Uterus (tissue), 4 donors: ENCODE results near the gene UVSSA. TPM values are rescaled to one million over a fixed set of nuclear protein-coding genes. Genes with fewer than 3 reads are reported as not detected.
"Not testable (repeated sequence)": the region's sequence is repeated elsewhere in the genome, so short reads cannot be mapped to it uniquely, and the experiment has no call there.

Source experiments
- DNase-seq, 2 donors: peaks; one replicate each; pipeline ENCODE4 v3.0.0-alpha.2; 2019 to 2020
- H3K27ac ChIP-seq, 2 donors: fragments of 200-600 bp; sonication (generic); 1 replicate in 1 of 2; 2 replicates in 1 of 2; pipeline ENCODE4 v1.5.1; 2016 to 2018
- H3K27me3 ChIP-seq, 2 donors: fragments of 200-600 bp; sonication (generic); one replicate each; pipeline ENCODE4 v1.5.1; 2018 to 2019; ENCODE audit warnings: control low read depth in 1 of 2
- H3K36me3 ChIP-seq, 2 donors: fragments of 200-600 bp; sonication (generic); one replicate each; pipeline ENCODE4 v1.5.1; 2019; ENCODE audit warnings: control low read depth in 1 of 2
- H3K4me1 ChIP-seq, 2 donors: fragments of 200-600 bp; sonication (generic); one replicate each; pipeline ENCODE4 v1.5.1; 2018 to 2019; ENCODE audit warnings: control low read depth in 1 of 2
- H3K4me3 ChIP-seq, 2 donors: fragments of 200-600 bp; sonication (generic); 1 replicate in 1 of 2; 2 replicates in 1 of 2; pipeline ENCODE4 v1.5.1; 2018 to 2019; ENCODE audit warnings: mild to moderate bottlenecking in 1 of 2
- H3K9me3 ChIP-seq, 2 donors: fragments of 200-600 bp; sonication (generic); one replicate each; pipeline ENCODE4 v1.5.1; 2019; ENCODE audit warnings: control low read depth in 1 of 2
- POLR2A ChIP-seq, 2 donors: fragments of 450-650 bp; IDR thresholded peaks; one replicate each; pipeline ENCODE4 v1.6.1; 2016; ENCODE audit warnings: antibody characterized with exemption in 2 of 2, mild to moderate bottlenecking in 1 of 2, moderate library complexity in 1 of 2
- intact Hi-C: fragments of 100-400 bp; cut with DNase I; formaldehyde crosslinking; loops from one replicate; pipeline ENCODE4 v1.15.1; 2023; ENCODE audit warnings: low total_unique reads
- total RNA-seq, 4 donors: library from RNA; depleted of rRNA in 3 of 4; stranded (reverse); fragments of >200 nt in 3 of 4; gene quantifications; one replicate each; pipeline versions ENCODE4 v1.1.0 to v1.2.4, GENCODE V29; 2014 to 2023
- TF ChIP-seq, protein P1 (sequence below), 4 experiments: fragments of 200-600 bp in 2 of 4; fragments of 450-650 bp in 2 of 4; sonication (generic) in 2 of 4; IDR thresholded peaks; one replicate each; pipeline ENCODE4 v1.5.1; 2016 to 2019; ENCODE audit warnings: antibody characterized with exemption in 4 of 4, mild to moderate bottlenecking in 2 of 4, moderate library complexity in 1 of 4
- donor health status: DM: yes; HTN: yes; CAD: no.

The UVSSA gene
- total RNA-seq, 4 donors from 2014 or later, result 13.1 to 37.2 (median 19.3) TPM

GRCh38 chr4:1417522-1418390 lies 70.7 kb downstream of the UVSSA start:
- Histone ChIP-seq H3K27ac (no peak overlapping the region), H3K9me3 (no peaks in the 10 kb centered on the region), H3K4me3 (no peak overlapping the region), H3K36me3 (no peaks in the 10 kb centered on the region), H3K27me3 (peaks cover 5 to 26% of the 10 kb centered on the region in 2 donors), H3K4me1 (peaks cover 0 to 4% of the 10 kb centered on the region in 2 donors)
- DNase-seq, result no peak
- intact Hi-C loops, result no loop called here
- TF ChIP-seq, protein P1, sequence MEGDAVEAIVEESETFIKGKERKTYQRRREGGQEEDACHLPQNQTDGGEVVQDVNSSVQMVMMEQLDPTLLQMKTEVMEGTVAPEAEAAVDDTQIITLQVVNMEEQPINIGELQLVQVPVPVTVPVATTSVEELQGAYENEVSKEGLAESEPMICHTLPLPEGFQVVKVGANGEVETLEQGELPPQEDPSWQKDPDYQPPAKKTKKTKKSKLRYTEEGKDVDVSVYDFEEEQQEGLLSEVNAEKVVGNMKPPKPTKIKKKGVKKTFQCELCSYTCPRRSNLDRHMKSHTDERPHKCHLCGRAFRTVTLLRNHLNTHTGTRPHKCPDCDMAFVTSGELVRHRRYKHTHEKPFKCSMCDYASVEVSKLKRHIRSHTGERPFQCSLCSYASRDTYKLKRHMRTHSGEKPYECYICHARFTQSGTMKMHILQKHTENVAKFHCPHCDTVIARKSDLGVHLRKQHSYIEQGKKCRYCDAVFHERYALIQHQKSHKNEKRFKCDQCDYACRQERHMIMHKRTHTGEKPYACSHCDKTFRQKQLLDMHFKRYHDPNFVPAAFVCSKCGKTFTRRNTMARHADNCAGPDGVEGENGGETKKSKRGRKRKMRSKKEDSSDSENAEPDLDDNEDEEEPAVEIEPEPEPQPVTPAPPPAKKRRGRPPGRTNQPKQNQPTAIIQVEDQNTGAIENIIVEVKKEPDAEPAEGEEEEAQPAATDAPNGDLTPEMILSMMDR (IDR thresholded peaks at IDR 0.05), result no peak
- no peak for TF ChIP-seq POLR2A (IDR thresholded peaks at IDR 0.05)

DNA sequence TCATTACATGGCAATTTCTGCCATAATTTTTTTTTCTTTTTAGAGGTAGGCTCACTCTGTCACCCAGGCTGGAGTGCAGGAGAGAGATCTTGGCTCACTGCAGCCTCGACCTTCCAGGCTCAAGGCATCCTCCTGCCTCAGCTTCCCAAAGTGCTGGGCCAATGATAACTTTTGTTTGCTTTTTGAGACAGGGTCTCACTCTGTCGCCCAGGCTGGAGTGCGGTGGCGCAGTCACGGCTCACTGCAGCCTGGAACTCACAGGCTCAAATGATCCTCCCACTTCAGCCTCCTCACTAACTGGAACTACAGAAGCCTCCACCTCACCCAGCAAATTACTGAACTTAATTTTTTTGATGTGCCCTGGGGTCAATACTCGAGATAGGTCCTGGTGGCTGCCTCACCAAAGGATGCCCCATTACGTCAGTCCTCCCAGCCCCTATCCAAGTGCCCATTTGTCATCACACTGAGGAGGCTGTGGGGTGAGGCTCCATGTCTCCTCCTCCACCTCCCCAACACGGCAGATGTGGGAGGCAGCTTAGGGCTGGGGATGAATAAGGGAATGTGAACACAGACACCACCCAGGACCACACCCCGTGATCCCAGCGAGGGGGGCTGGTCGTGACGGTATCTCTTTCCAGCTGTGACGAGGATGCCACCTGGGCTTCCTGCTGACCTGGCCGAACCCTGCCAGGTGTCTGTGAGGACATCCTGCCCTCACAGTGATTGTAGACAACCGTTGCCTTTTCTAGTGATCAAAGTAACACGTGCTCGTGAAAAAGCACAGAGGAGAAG lies 71.7 kb downstream of the UVSSA start:
- H3K4me1 ChIP-seq, result peaks cover 0 to 3% of the 10 kb centered on the region in 2 donors
- DNase-seq, result peak in 1 of 2 donors; percentile 5
- H3K27me3 ChIP-seq, result peaks cover 5 to 17% of the 10 kb centered on the region in 2 donors
- H3K9me3 ChIP-seq, result no peaks in the 10 kb centered on the region
- TF ChIP-seq POLR2A (IDR thresholded peaks at IDR 0.05), result no peak
- H3K4me3 ChIP-seq, result no peak overlapping the region
- no peak overlapping the region for H3K27ac ChIP-seq
- H3K36me3 ChIP-seq, result no peaks in the 10 kb centered on the region
- intact Hi-C loops, result no loop called here

DNA sequence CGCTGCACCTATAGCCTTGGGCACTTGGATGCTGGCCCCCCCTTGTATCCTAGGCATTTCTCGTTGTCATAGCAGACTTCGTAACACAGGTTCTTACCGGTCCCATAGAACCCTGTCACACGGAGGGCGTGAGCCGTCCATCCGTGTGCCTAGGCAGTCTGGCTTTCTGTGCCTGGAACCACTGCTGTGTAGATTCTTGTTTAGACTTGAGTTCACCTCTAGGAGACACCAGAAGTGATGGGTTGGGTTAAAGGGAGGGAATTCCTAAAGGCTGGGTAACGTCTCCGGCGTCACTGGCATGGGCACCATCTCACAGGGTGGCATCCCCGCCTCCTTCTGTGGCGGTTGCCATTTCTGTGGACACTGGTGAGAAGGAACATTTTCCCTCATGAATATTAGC lies 72.7 kb downstream of the UVSSA start:
- intact Hi-C loops, result no loop called here
- H3K27me3 ChIP-seq, result peaks cover 3 to 14% of the 10 kb centered on the region in 2 donors
- H3K4me3 ChIP-seq, result no peak overlapping the region
- no peaks in the 10 kb centered on the region for H3K4me1 ChIP-seq
- TF ChIP-seq, protein P1 (IDR thresholded peaks at IDR 0.05), result no peak
- no peak for TF ChIP-seq POLR2A (IDR thresholded peaks at IDR 0.05)
- no peak overlapping the region for H3K27ac ChIP-seq
- no peaks in the 10 kb centered on the region for H3K9me3 ChIP-seq
- H3K36me3 ChIP-seq, result no peaks in the 10 kb centered on the region
- no peak for DNase-seq

- intact Hi-C loops, result no loop called here
- Histone ChIP-seq H3K27ac (no peak overlapping the region), H3K36me3 (no peaks in the 10 kb centered on the region), H3K27me3 (peaks cover 0 to 6% of the 10 kb centered on the region in 2 donors), H3K4me1 (no peaks in the 10 kb centered on the region), H3K4me3 (no peak overlapping the region), H3K9me3 (no peaks in the 10 kb centered on the region)
- DNase-seq, result no peak
- no peak for TF ChIP-seq POLR2A (IDR thresholded peaks at IDR 0.05)
- TF ChIP-seq, protein P1 (IDR thresholded peaks at IDR 0.05), result no peak
These were observed 74.6 kb downstream of the UVSSA start for GRCh38 chr4:1421657-1422056.

DNA sequence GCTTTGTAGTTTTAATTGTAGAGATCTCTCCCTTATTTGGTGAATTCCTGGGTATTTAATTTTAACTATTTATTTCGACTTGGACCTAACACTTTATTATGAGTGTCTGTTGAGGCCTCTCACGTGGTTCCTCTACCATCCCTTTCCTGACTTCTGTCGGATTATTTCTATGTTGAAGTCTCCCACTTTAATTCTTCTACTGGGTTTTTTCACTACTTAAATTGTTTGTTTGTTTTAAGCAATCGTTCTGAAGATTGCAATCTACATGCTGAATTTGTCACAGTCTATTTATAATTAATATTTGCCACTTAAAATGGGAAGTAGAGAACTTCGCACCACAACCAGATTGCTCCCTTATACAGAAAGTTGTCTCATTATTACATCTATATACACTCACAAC lies 80.0 kb downstream of the UVSSA start:
- no peak overlapping the region for H3K4me3 ChIP-seq
- no peaks in the 10 kb centered on the region for H3K4me1 ChIP-seq
- TF ChIP-seq, protein P1 (IDR thresholded peaks at IDR 0.05), result no peak
- TF ChIP-seq POLR2A (IDR thresholded peaks at IDR 0.05), result no peak
- peaks cover 0 to 6% of the 10 kb centered on the region in 2 donors for H3K27me3 ChIP-seq
- no peaks in the 10 kb centered on the region for H3K9me3 ChIP-seq
- H3K27ac ChIP-seq, result no peak overlapping the region
- no peaks in the 10 kb centered on the region for H3K36me3 ChIP-seq
- intact Hi-C loops, result no loop called here
- no peak for DNase-seq

- H3K36me3 ChIP-seq, H3K9me3 ChIP-seq, H3K27me3 ChIP-seq, intact Hi-C loops, DNase-seq, H3K27ac ChIP-seq, H3K4me1 ChIP-seq, H3K4me3 ChIP-seq: not testable (repeated sequence)
These were observed 96.7 kb downstream of the UVSSA start for GRCh38 chr4:1443688-1444172.
